GM12878 (cell line): ENCODE data around the gene OSER1. TPM values are rescaled to one million over a fixed set of nuclear protein-coding genes. Genes with fewer than 3 reads are reported as not detected.
A peak's percentile ranks its signal among the peaks of the same experiment; 100 is the strongest.

Source experiments
- ATAC-seq: fragments of 200-7000 bp; cut with Tn5 transposase; 3 replicates; pipeline ENCODE4 v1.9.1; 2020; ENCODE audit warnings: mild to moderate bottlenecking, moderate library complexity
- BruUV-seq: library from RNA; stranded (reverse); fragments of 400-500 nt; replicated peaks from 2 replicates; lab custom pipeline; 2021; lab: Mats Ljungman, UMichigan
- CTCF ChIA-PET: fragments of 300-600 bp; sonication (Branson Sonifier 250); formaldehyde crosslinking; extraction: SDS; loops from one replicate; lab custom pipeline; 2021; ENCODE audit warnings: inconsistent platforms; lab: Yijun Ruan, JAX
- POLR2A ChIA-PET: fragments of 350-600 bp; formaldehyde crosslinking; extraction: SDS; loops from one replicate; lab custom pipeline; 2021; ENCODE audit warnings: inconsistent platforms; lab: Charles Lee
- RAD21 ChIA-PET: fragments of 300-600 bp; sonication (Branson Sonifier 250); formaldehyde crosslinking; loops from one replicate; lab custom pipeline; 2023; ENCODE audit warnings: antibody characterized with exemption; ENCODE audit not compliant: unreplicated experiment; lab: Charles Lee
- SMC1A ChIA-PET: fragments of 300-600 bp; sonication (Branson Sonifier 250); formaldehyde crosslinking; loops from one replicate; lab custom pipeline; 2023; ENCODE audit not compliant: unreplicated experiment, uncharacterized antibody; lab: Charles Lee
- DNase-seq: peaks from one replicate; pipeline ENCODE4 v3.0.0-alpha.2; 2011; ENCODE audit warnings: low read depth, low spot score
- FAIRE-seq: peaks from 3 replicates; lab custom pipeline; 2011; peaks lifted over from hg19 to GRCh38; lab: Jason Lieb, UNC
- H2AFZ ChIP-seq: 2 replicates; pipeline ENCODE4 v1.6.0; 2011; ENCODE audit warnings: low read depth, low read length, control low read depth; ENCODE audit not compliant: control insufficient read depth
- H3K27ac ChIP-seq: 2 replicates; pipeline ENCODE4 v1.5.1; 2011; ENCODE audit warnings: control low read depth; ENCODE audit not compliant: control insufficient read depth, insufficient read depth
- H3K27me3 ChIP-seq, 2 experiments: replicated peaks in 1 of 2; 2 replicates each; pipeline versions ENCODE4 v1.6.0 to v1.6.1; 2011; ENCODE audit warnings: low read length in 1 of 2; ENCODE audit not compliant: control insufficient read depth in 2 of 2, insufficient read depth in 2 of 2
- H3K36me3 ChIP-seq, 2 experiments: 2 replicates each; pipeline ENCODE4 v1.5.1; 2011; ENCODE audit warnings: low read length in 1 of 2; ENCODE audit not compliant: control insufficient read depth in 2 of 2, insufficient read depth in 2 of 2
- H3K4me1 ChIP-seq: 2 replicates; pipeline ENCODE4 v1.6.1; 2011; ENCODE audit warnings: mild to moderate bottlenecking, low read length, moderate library complexity, mixed read lengths; ENCODE audit not compliant: control insufficient read depth, insufficient read depth
- H3K4me2 ChIP-seq: 2 replicates; pipeline ENCODE4 v1.6.0; 2011; ENCODE audit warnings: control low read depth; ENCODE audit not compliant: control insufficient read depth, insufficient read depth
- H3K4me3 ChIP-seq: fragments of 200-600 bp; sonication (generic); 2 replicates; pipeline ENCODE4 v1.5.1; 2016
- H3K79me2 ChIP-seq: 2 replicates; pipeline ENCODE4 v1.6.0; 2011; ENCODE audit warnings: low read length; ENCODE audit not compliant: control insufficient read depth, insufficient read depth
- H3K9ac ChIP-seq: 2 replicates; pipeline ENCODE4 v1.8.0; 2011; ENCODE audit warnings: low read length, control low read depth, mixed read lengths; ENCODE audit not compliant: control insufficient read depth, insufficient read depth
- H3K9me3 ChIP-seq: replicated peaks from 3 replicates; pipeline ENCODE4 v1.5.1; 2011; ENCODE audit warnings: mild to moderate bottlenecking, low read length; ENCODE audit not compliant: control insufficient read depth, insufficient read depth
- H4K20me1 ChIP-seq: 2 replicates; pipeline ENCODE4 v1.6.0; 2011; ENCODE audit not compliant: control insufficient read depth, insufficient read depth
- CTCF ChIP-seq, 3 experiments: IDR thresholded peaks in 2 of 3; conservative IDR thresholded peaks in 1 of 3; 2 replicates each; pipeline ENCODE4 v1.5.1; 2011; ENCODE audit warnings: low read depth in 3 of 3, low read length in 3 of 3, mild to moderate bottlenecking in 3 of 3, control low read depth in 2 of 3, moderate library complexity in 2 of 3, inconsistent platforms in 1 of 3, mixed read lengths in 1 of 3; ENCODE audit not compliant: control insufficient read depth in 2 of 3, insufficient read depth in 1 of 3; ENCODE audit errors: extremely low read depth in 1 of 3
- GABPA ChIP-seq: IDR thresholded peaks from 2 replicates; pipeline ENCODE4 v1.6.1; 2014; ENCODE audit warnings: antibody characterized with exemption, low read depth, mild to moderate bottlenecking, inconsistent platforms
- HDAC2 ChIP-seq: fragments of 200-600 bp; sonication (generic); IDR thresholded peaks from 2 replicates; pipeline ENCODE4 v1.6.1; 2017
- KAT2A ChIP-seq: conservative IDR thresholded peaks from 2 replicates; pipeline ENCODE4 v1.6.1; 2011; ENCODE audit warnings: low read depth, low read length; ENCODE audit not compliant: control insufficient read depth
- MTA3 ChIP-seq: IDR thresholded peaks from 2 replicates; pipeline ENCODE4 v1.6.1; 2012; ENCODE audit warnings: low read length, inconsistent platforms, borderline replicate concordance
- NFXL1 ChIP-seq: fragments of 450-650 bp; IDR thresholded peaks from 2 replicates; pipeline ENCODE4 v1.6.1; 2017; ENCODE audit warnings: antibody characterized with exemption, mild to moderate bottlenecking, borderline replicate concordance
- REST ChIP-seq: IDR thresholded peaks from 2 replicates; pipeline ENCODE4 v1.6.1; 2012; ENCODE audit warnings: mild to moderate bottlenecking, low read depth, low read length
- WGBS: methylation state at CpG from one replicate; pipeline ENCODE4 v1.1.6; 2016; ENCODE audit warnings: low lambda C conversion rate; ENCODE audit not compliant: insufficient replicate concordance, insufficient coverage; ENCODE audit errors: missing lambda C conversion rate; 5-methylcytosine and 5-hydroxymethylcytosine counted together
- in situ Hi-C: fragments of 300-500 bp; cut with MboI; formaldehyde crosslinking; loops from 9 replicates; pipeline ENCODE4 v1.14.3; 2018; ENCODE audit warnings: mixed read lengths
- intact Hi-C: fragments of 100-400 bp; cut with micrococcal nuclease; formaldehyde crosslinking; loops from one replicate; pipeline ENCODE4 v1.14.2; 2022; ENCODE audit not compliant: unreplicated experiment
- polyA plus RNA-seq, 11 experiments: library from polyadenylated mRNA; depleted of rRNA in 4 of 11; unstranded in 6 of 11; stranded (reverse) in 5 of 11; fragments of >200 nt; fragmentation: Nextera tagmentation in 4 of 11; fragmentation: Illumina TruSeq in 1 of 11; extraction: Ambion mirVana in 4 of 11; extraction: Trizol in 1 of 11; gene quantifications; 1 replicate in 1 of 11; 2 replicates in 10 of 11; pipeline versions ENCODE4 v1.2.1 to v1.2.3, GENCODE V29; 2011 to 2016; ENCODE audit warnings: inconsistent platforms in 2 of 11, missing spikeins in 2 of 11, low read depth in 1 of 11
- total RNA-seq, 4 experiments: library from RNA; depleted of rRNA in 3 of 4; stranded (reverse); fragments of >200 nt in 3 of 4; fragmentation: Illumina TruSeq in 1 of 4; extraction: Trizol in 1 of 4; gene quantifications; 2 replicates each; pipeline versions ENCODE4 v1.2.1 to v1.2.3, GENCODE V29; 2013 to 2021

Gene OSER1
- total and polyA plus RNA-seq, 10 of the 15 experiments (the other 5 are each of a cell fraction or from before 2014, with no cell fraction given): 19.3 to 63.8 (median 28.4) TPM

- FAIRE-seq (no peak), ATAC-seq (peak; percentile 74), DNase-seq (no peak)
- ChIA-PET CTCF (interaction anchor here (0.6 kb wide), 1 partner anchor 290 kb away, joined by 3 read pairs; no protein-coding TSS in a partner anchor), POLR2A (no interaction called here), SMC1A (no interaction called here), RAD21 (interaction anchor here (0.6 kb wide), 1 partner anchor 185 kb away, joined by 3 read pairs; no protein-coding TSS in a partner anchor)
- no TSS peak for BruUV-seq
- 45% methylated on average over 26 of the region's 31 CpGs for WGBS
- H3K27me3 ChIP-seq: peaks cover 3% of the 10 kb centered on the region in 2 experiments; a peak in 2 of 4 replicates
- H3K36me3 ChIP-seq: no peaks in the 10 kb centered on the region
- H3K4me3 ChIP-seq: no peak overlapping the region
- H3K27ac ChIP-seq: no peak overlapping the region
- H2AFZ ChIP-seq: no peak overlapping the region
- H3K79me2 ChIP-seq: no peaks in the 10 kb centered on the region
- no peaks in the 10 kb centered on the region for H3K4me1 ChIP-seq
- H4K20me1 ChIP-seq: no peaks in the 10 kb centered on the region
- peak in 2 of 3 experiments; percentile 42 to 49; a peak in 4 of 6 replicates for TF ChIP-seq CTCF (IDR thresholded peaks at IDR 0.05 in 2 of 3, conservative IDR thresholded peaks at IDR 0.05 in 1 of 3; ENCODE audit: control insufficient read depth in 2 of 3, extremely low read depth in 1 of 3, insufficient read depth in 1 of 3, low read depth in 3 of 3, low read length in 3 of 3)
- no peak for TF ChIP-seq GABPA
- peak; percentile 92 for TF ChIP-seq REST
- TF ChIP-seq NFXL1: no peak
- no peak for TF ChIP-seq HDAC2
- no peak for TF ChIP-seq KAT2A
- TF ChIP-seq MTA3: no peak
- H3K9ac ChIP-seq: no peak overlapping the region
- intact Hi-C loops: no loop called here
- H3K4me2 ChIP-seq: no peak overlapping the region
- no peaks in the 10 kb centered on the region for H3K9me3 ChIP-seq
- in situ Hi-C loops: no loop called here
Observed at GRCh38 chr20:44247586-44248409, 37.2 kb upstream of the OSER1 start.
